ENCODE results near the gene UMAD1.

- TF ChIP-seq CTCF (conservative IDR thresholded peaks at IDR 0.05; ENCODE audit: low read length) (no peak), EZH2phosphoT487 (IDR thresholded peaks at IDR 0.05; ENCODE audit: borderline replicate concordance) (no peak)
These were observed 69.9 kb downstream of the UMAD1 start for GRCh38 chr7:7710469-7710868.
